Measurements from ENCODE around the gene MAML2.

GRCh38 chr11:96092511-96092910 lies 250.5 kb downstream of the MAML2 start:
- TF ChIP-seq CTCF (IDR thresholded peaks at IDR 0.05) (no peak), POLR2A (IDR thresholded peaks at IDR 0.05) (no peak)
